GM21786 (cell line): ENCODE results near the gene ZNF512.
A peak's percentile ranks its signal among the peaks of the same experiment; 100 is the strongest.
"Not testable (repeated sequence)": the region's sequence is repeated elsewhere in the genome, so short reads cannot be mapped to it uniquely, and the experiment has no call there.

Experiments used
- ATAC-seq: cut with Tn5 transposase; IDR thresholded peaks from one replicate; pipeline ENCODE4 v1.9.1; 2021; ENCODE audit not compliant: unreplicated experiment

Gene ZNF512

DNA sequence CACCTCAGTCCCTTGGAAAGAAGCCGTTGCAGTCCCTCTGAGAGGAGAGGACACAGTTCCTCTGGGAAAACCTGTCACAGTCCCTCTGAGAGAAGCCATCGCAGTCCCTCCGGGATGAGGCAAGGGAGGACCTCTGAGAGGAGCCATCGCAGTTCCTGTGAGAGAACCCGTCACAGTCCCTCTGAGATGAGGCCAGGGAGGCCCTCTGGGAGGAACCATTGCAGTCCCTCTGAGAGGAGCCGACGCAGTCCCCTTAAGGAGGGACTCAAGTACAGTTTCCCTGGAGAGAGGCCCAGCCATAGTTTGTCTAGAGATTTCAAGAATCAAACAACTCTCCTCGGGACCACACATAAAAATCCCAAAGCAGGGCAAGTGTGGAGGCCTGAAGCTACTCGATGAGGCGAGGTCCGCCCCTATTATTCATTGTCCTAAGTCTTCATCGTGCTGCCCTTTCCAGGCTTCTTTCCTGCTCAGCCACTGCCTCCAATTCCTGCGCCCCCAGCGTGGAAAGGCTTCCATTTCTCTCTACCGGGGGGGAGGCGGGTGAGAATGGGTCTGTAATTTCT is 630 bp upstream of the ZNF512 start:
- no peak for ATAC-seq

DNA sequence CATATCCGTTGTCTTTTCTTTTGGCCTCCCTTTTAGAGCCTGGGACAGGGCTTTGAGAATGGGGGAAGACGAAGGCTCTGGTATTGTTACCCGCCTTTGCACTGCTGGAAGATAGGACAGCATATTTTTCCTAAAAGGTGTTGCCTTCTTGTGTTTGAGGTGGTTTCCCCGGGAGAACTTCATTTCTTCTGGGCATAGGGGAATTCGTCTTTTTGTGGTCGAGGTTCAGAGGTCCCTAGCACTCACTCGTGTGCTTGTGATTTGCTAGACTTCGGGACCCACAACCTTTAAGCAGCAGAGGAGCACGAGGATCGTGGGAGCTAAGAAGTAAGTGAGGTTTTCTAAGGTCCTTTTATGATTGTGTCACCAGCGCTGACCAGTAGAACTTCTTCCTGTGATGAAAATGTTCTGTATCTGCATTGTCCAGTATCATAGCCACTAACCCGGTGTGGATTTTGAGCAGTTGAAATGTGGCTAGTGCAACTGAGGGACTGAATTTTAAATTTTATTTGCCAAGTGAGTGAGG is 611 bp downstream of the ZNF512 start:
- no peak for ATAC-seq

- no peak for ATAC-seq
These were observed 1.8 kb downstream of the ZNF512 start for GRCh38 chr2:27584597-27584996.

DNA sequence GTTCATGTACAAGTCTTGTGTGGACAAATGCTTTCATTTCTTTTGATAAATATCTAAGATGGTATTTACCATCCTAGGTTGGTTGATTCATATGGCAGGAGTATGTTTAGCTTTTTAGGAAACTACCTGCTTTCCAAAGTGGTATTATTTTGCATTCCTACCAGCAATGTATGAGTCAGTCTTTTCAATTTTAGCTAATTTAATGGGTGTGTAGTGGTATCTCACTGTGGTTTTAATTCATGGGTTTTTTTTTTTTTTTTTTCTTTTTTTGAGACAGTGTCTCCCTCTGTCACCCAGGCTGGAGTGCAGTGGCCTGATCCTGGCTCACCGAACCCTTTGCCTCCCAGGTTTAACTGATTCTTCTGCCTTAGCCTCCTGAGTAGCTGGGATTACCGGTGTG is 4.2 kb downstream of the ZNF512 start:
- ATAC-seq: no peak

DNA sequence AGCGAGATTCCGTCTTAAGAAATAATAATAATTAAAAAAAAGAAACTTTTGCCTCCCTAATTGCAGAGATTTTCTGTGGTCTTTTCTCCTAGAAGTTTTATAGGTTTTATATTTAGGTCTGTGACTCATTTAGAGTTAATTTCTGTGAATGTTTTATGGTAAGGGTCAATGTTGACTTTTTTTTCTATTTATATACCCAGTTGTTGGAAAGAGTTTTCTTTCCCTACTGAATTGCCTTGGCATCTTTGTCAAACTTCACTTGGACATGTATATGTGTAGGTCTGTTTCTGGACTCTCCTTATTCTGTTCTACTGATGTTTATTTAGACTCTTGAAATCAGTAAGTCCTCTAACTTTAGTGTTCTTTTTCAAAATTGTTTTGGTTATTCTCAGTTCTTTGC is 5.5 kb downstream of the ZNF512 start:
- no peak for ATAC-seq

DNA sequence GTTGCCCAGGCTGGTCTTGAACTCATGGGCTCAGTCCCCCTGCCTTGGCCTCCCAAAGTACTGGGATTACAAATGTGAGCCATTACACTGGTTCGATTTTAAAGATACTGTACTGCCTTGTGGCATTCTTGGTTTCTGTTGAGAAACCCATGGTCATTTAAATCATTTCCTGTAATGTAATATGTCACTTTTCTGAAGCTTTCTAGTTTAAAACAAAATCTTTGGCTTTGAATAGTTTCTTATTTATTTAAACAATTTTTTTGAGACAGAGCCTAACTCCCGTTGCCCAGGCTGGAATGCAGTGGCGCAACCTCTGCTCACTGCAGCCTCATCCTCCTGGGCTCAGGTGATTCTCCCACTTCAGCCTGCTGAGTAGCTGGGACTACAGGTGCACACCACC is 8.9 kb downstream of the ZNF512 start:
- ATAC-seq: no peak

GRCh38 chr2:27593240-27593639 is 10.4 kb downstream of the ZNF512 start:
- ATAC-seq: no peak

GRCh38 chr2:27594020-27594703 is 11.3 kb downstream of the ZNF512 start:
- ATAC-seq: not testable (repeated sequence)

- ATAC-seq: not testable (repeated sequence)
These were observed 12.6 kb downstream of the ZNF512 start for GRCh38 chr2:27595412-27595811.

GRCh38 chr2:27596627-27597026 is 13.8 kb downstream of the ZNF512 start:
- no peak for ATAC-seq

DNA sequence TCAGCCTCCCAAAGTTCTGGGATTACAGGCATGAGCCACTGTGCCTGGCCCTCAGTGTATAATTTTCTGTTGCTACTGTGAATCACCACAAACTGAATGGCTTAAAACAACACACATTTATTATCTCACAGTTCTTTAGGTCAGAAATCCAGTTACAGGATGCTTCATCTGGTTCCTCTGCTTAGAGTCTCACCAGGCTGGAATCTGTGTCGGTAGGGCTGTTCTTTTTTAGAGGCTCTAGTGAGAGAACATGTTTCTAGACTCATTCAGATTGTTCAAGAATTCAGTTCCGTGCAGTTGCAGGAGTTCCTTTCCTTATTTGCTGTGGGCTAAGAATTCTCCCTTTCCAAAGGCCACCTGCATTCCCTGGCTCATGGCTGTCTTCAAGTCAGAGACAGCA is 23.8 kb downstream of the ZNF512 start:
- ATAC-seq: no peak

GRCh38 chr2:27613985-27614384 is 31.1 kb downstream of the ZNF512 start:
- ATAC-seq: no peak

GRCh38 chr2:27615316-27615715 is 32.5 kb downstream of the ZNF512 start:
- no peak for ATAC-seq

DNA sequence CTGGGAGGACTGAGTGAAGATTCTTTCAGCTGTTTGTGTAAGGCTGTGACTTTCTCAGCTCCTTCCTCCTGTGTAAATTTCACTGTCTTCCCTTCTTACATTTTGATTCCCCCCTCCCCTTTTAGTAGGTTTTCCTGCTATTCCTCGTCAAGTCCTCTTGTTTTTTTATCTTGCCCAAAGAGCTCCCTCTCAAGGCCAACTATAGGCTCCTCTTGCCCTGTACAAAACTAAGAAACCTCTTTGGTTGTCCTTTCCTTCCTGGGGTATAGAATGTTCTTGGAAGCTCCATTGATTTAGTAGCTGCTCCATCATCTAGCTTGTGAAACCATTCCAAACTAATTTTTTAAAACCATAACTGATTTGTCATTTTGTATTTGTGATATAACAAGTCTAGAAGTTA is 38.7 kb downstream of the ZNF512 start:
- ATAC-seq: no peak

GRCh38 chr2:27622921-27623384 is 40.1 kb downstream of the ZNF512 start:
- no peak for ATAC-seq

GRCh38 chr2:27624943-27625342 is 42.1 kb downstream of the ZNF512 start:
- ATAC-seq: no peak

GRCh38 chr2:27626323-27626722 is 43.5 kb downstream of the ZNF512 start:
- ATAC-seq: not testable (repeated sequence)

GRCh38 chr2:27626921-27627320 is 44.1 kb downstream of the ZNF512 start:
- ATAC-seq: not testable (repeated sequence)

GRCh38 chr2:27627963-27628766 is 45.3 kb downstream of the ZNF512 start:
- peak; percentile 18 for ATAC-seq

- peak; percentile 99 for ATAC-seq
These were observed 46.2 kb downstream of the ZNF512 start, which contains the start of the genes CCDC121 and GPN1 for GRCh38 chr2:27628767-27629709. TSS of gene CCDC121 (minus strand) at chr2:27629012. CDS start at chr2:27627799, 1,213 bp downstream. TSS of gene GPN1 (plus strand) at chr2:27629050. CDS start at chr2:27629059, 9 bp downstream.
